Aorta (tissue), 5 donors: ENCODE data around the gene MUC4. TPM values are rescaled to one million over a fixed set of nuclear protein-coding genes. Genes with fewer than 3 reads are reported as not detected.
"Not testable (repeated sequence)": the region's sequence is repeated elsewhere in the genome, so short reads cannot be mapped to it uniquely, and the experiment has no call there.

Experiments used
- ATAC-seq: fragments of 200-7000 bp; cut with Tn5 transposase; one replicate; pipeline ENCODE4 v1.9.1; 2022; ENCODE audit warnings: moderate library complexity; ENCODE audit not compliant: low FRiP score
- DNase-seq, 2 donors: peaks; one replicate each; pipeline ENCODE4 v3.0.0-alpha.2; 2020
- H3K27ac ChIP-seq, 2 donors: one replicate each; pipeline ENCODE4 v1.5.1; 2013; ENCODE audit warnings: low read length in 2 of 2, mild to moderate bottlenecking in 2 of 2, moderate library complexity in 2 of 2, control low read depth in 1 of 2, inconsistent platforms in 1 of 2, low read depth in 1 of 2
- H3K27me3 ChIP-seq, 2 donors: one replicate each; pipeline ENCODE4 v1.6.1; 2013; ENCODE audit warnings: control low read depth in 1 of 2, low read length in 1 of 2, mild to moderate bottlenecking in 1 of 2, moderate library complexity in 1 of 2; ENCODE audit not compliant: insufficient read depth in 2 of 2, control insufficient read depth in 1 of 2
- H3K36me3 ChIP-seq, 2 donors: one replicate each; pipeline ENCODE4 v1.6.1; 2013; ENCODE audit warnings: control low read depth in 1 of 2, low read length in 1 of 2, mild to moderate bottlenecking in 1 of 2; ENCODE audit not compliant: insufficient read depth in 2 of 2, control insufficient read depth in 1 of 2
- H3K4me1 ChIP-seq, 2 donors: one replicate each; pipeline ENCODE4 v1.6.1; 2013; ENCODE audit warnings: low read length in 2 of 2, control low read depth in 1 of 2, mild to moderate bottlenecking in 1 of 2, moderate library complexity in 1 of 2; ENCODE audit not compliant: insufficient read depth in 2 of 2, control insufficient read depth in 1 of 2
- H3K4me3 ChIP-seq, 2 donors: one replicate each; pipeline ENCODE4 v1.5.1; 2013; ENCODE audit warnings: low read length in 2 of 2, control low read depth in 1 of 2, mild to moderate bottlenecking in 1 of 2
- H3K9me3 ChIP-seq: one replicate; pipeline ENCODE4 v1.6.1; 2013; ENCODE audit warnings: mild to moderate bottlenecking, low read length; ENCODE audit not compliant: control insufficient read depth
- WGBS, 2 donors: extraction: QIAGEN DNeasy Blood & Tissue Kit; methylation state at CpG; one replicate each; pipeline ENCODE4 v1.1.7; 2013; 5-methylcytosine and 5-hydroxymethylcytosine counted together
- intact Hi-C, 2 donors: fragments of 100-400 bp; cut with DNase I; formaldehyde crosslinking; loops; one replicate each; pipeline versions ENCODE4 v1.14.2 to v1.15.0; 2022
- polyA plus RNA-seq, 2 donors: library from polyadenylated mRNA; stranded (reverse); fragments of 200-250 nt; gene quantifications; one replicate each; pipeline ENCODE4 v1.2.3, GENCODE V29; 2013
- total RNA-seq, 2 donors: library from RNA; stranded (reverse); fragmentation: NEBNext Ultra II Directional; extraction: Animal tissue kit (Norgen Biotek cat#: 25700); gene quantifications; one replicate each; pipeline ENCODE4 v1.2.1, GENCODE V29; 2021
- donor health status: healthy with polysubstance abuse.
- donor health status: Bipolar disorder and iron deficiency.
- donor health status: DM: no; HTN: no; CAD: no.
- donor health status: DM: no; HTN: no; CAD: no.
- donor health status: DM: yes; HTN: yes; CAD: no.

Gene MUC4
- total and polyA plus RNA-seq, 4 donors: 0.06 to 0.25 (median 0.08) TPM; not detected in 1

DNA sequence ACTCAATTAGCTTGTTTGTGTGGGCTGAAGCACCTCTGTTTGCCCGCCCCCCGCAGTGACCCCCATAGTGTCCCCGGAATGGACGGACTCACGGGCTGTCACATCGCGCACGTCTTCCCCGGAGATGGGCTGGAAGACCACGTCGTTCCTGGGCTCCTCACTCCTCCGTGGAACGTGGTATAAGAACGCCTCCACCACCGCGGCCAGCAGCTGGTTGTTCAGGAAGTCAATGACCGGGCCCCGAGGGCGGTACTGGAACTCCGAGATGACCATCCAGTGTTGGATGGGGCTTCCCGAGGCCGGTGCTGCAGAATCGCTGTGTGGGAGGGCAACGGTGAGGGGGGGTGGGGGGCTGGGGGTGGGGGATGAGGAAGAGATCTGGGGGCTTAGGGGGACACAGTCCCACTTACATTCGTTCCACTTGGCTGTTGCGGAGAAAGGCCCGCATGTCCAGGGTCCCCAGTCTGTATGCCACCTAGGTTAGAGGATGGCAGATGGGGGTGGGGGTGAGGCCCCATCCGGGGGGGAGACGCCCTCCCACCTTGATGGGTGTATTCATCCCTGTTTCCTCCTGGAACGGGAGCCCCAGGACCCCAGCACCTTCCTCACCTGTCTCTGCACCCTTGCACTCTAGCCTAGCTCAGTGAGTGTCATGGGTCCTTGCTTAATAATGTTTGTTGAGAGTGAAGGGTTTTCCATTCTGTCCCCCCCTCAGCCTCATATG lies 60.8 kb downstream of the MUC4 start:
- peaks cover 0 to under 1% of the 10 kb centered on the region in 2 donors for H3K27me3 ChIP-seq
- H3K4me3 ChIP-seq: no peak overlapping the region
- ATAC-seq (no peak), DNase-seq (peak in 1 of 2 donors; percentile 72)
- intact Hi-C loops: no loop called here
- no peak overlapping the region for H3K27ac ChIP-seq
- H3K4me1 ChIP-seq: no peaks in the 10 kb centered on the region
- 85 to 91% methylated on average over 28 to 30 of the region's 30 CpGs for WGBS, 2 donors
- no peaks in the 10 kb centered on the region for H3K9me3 ChIP-seq
- no peaks in the 10 kb centered on the region for H3K36me3 ChIP-seq

DNA sequence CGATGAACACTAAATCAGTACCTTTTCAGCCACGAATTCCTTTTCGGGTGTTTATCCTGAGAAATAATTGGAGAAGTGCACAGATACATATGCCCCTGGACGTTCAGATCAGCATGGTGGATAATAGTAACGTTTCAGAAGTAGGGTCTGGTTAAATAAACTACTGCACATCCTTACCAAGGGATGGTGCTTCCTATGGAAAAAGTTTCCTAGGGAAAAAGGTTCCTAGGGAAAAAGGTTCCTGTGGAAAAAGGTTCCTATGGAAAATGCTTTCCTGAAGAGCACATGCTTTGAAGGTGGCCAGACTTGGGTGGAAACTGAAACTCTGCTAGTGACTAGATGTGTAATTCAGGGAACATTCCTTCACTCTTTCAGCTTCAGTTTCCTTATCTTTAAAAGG lies 62.6 kb downstream of the MUC4 start:
- H3K4me1 ChIP-seq, H3K27me3 ChIP-seq, H3K9me3 ChIP-seq, intact Hi-C loops, H3K4me3 ChIP-seq, H3K36me3 ChIP-seq, ATAC-seq, DNase-seq, H3K27ac ChIP-seq: not testable (repeated sequence)
- WGBS, 2 donors: 81 to 84% methylated on average over 5 of the region's 5 CpGs

DNA sequence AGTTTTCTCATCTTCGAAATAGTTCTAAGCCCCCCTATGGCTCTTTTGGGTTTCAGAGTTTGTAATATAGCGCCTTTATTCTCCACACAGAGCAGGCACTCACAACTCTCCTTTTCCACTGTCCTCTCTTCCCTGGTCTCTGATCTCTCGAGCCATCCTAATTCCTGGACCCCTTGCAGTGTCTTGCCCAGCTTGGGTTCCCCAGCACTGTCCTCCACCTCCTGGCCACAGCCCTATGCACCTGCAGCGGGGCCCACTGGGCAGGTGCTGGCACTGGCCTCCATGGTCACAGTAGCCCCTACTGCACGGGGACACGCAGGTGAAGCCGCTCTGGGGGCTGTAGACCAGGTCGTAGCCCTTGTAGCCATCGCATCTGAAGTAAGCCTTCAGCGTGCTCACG lies 63.1 kb downstream of the MUC4 start:
- WGBS, 2 donors: 96% methylated on average over 11 of the region's 11 CpGs
- Histone ChIP-seq H3K27ac (no peak overlapping the region), H3K4me1 (no peaks in the 10 kb centered on the region), H3K27me3 (no peaks in the 10 kb centered on the region), H3K36me3 (no peaks in the 10 kb centered on the region), H3K4me3 (no peak overlapping the region), H3K9me3 (no peaks in the 10 kb centered on the region)
- intact Hi-C loops: no loop called here
- ATAC-seq (no peak), DNase-seq (peak; percentile 44 to 60)

DNA sequence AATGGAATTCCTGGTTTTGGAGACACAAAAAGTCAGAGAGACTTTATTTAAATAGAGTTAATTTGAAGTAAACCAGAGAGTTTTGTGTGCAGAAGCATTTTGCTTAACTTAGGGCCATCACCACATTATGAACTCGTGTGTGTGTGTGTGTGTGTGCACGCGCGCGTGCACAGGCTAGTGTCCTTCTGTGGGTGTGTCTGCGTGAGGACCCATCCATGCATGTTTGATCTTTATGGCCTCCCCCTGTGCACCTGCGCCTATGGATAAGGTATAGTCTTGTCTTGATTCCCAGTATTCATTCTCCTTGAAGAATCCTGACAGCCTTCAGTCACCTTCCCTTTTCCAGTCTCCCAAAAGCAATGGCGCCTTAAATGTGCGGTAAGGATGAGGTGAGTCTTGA lies 65.0 kb downstream of the MUC4 start:
- WGBS, 2 donors: 86 to 91% methylated on average over 9 of the region's 9 CpGs
- H3K36me3 ChIP-seq: no peaks in the 10 kb centered on the region
- no peak overlapping the region for H3K27ac ChIP-seq
- no peak for ATAC-seq
- no peak overlapping the region for H3K4me3 ChIP-seq
- H3K4me1 ChIP-seq: no peaks in the 10 kb centered on the region
- H3K27me3 ChIP-seq: no peaks in the 10 kb centered on the region
- intact Hi-C loops: no loop called here
- H3K9me3 ChIP-seq: no peaks in the 10 kb centered on the region
- DNase-seq: peak in 1 of 2 donors; percentile 45

DNA sequence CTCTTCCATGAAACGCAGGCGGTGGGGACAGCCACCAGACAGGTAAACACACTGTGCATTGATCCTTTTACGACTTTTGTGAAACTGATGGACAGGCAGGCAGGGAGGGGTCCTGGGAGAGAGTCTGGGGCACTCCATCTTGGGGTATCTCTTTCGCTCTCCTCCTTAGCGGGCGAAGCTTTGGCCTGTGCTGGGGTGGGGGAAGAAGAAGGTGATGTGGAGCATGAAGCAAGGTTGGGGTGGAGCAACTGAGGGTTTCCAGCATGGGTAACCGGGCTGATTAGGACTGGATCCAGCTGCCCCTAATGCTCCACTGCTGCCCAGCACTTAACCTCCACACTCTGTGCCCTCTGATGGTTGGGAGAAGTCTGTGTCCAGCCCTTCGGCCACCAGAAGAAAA lies 65.4 kb downstream of the MUC4 start:
- WGBS, 2 donors: 72 to 81% methylated on average over 8 of the region's 8 CpGs
- no peaks in the 10 kb centered on the region for H3K9me3 ChIP-seq

DNA sequence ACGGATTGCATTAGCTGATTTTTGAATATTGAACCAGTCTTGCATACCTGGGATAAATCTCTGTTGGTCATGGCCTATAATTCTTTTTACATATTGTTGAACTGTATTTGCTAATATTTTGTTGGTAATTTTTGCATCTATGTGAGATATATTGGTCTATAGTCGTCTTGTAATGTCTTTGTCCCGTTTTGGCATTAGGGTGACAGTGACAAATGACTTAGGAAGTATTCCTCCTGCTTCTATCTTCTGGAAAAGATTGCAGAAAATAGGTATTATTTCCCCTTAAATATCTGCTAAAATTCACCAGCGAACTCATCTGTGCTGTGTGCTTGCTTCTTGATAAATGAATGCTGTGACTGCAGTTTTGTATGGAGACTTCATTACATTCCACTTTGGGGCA lies 67.3 kb downstream of the MUC4 start:
- WGBS, 2 donors: 77 to 83% methylated on average over 4 of the region's 4 CpGs

More for the DNA sequence above, 65.4 kb downstream of the MUC4 start:
- Histone ChIP-seq H3K27ac (no peak overlapping the region), H3K36me3 (no peaks in the 10 kb centered on the region), H3K4me3 (no peak overlapping the region), H3K4me1 (no peaks in the 10 kb centered on the region), H3K27me3 (no peaks in the 10 kb centered on the region)
- peak; percentile 40 to 59 for DNase-seq
- intact Hi-C loops: no loop called here
- no peak for ATAC-seq

DNA sequence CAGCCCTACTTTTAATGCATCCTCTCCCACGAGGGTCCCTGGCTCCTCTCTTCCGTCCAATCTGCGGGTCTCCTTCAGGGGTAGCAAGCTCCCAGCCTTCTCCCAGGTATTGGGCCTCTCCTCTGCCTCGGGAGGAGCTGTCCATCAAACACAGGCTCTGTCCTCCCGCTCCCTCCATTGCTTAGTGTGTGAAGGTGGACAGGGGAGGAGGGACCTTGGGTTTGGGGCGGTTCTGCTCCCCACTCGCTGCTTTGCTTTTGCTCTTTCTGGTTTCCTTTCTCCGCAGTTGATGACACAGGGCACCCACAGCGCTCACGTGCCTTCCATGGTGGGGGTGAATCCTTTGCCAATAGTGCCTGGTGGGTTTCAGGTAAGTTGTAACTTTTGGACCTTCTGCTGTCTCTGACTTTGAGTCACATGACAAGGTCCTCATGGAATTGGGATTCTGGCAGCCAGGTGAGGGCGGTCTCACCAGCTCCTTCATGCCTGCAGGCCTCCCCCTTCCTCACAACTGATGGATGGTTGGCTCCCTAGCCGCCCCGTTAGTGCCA lies 72.1 kb downstream of the MUC4 start:
- intact Hi-C loops: no loop called here
- no peak overlapping the region for H3K4me3 ChIP-seq
- H3K36me3 ChIP-seq: no peaks in the 10 kb centered on the region
- WGBS, 2 donors: 81 to 85% methylated on average over 12 to 13 of the region's 13 CpGs
- H3K4me1 ChIP-seq: no peaks in the 10 kb centered on the region
- no peaks in the 10 kb centered on the region for H3K9me3 ChIP-seq
- DNase-seq (peak; percentile 28 to 54), ATAC-seq (no peak)
- no peak overlapping the region for H3K27ac ChIP-seq
- no peaks in the 10 kb centered on the region for H3K27me3 ChIP-seq

More for the DNA sequence above, 67.3 kb downstream of the MUC4 start:
- Histone ChIP-seq H3K9me3 (no peaks in the 10 kb centered on the region), H3K4me1 (no peaks in the 10 kb centered on the region), H3K36me3 (no peaks in the 10 kb centered on the region), H3K27me3 (no peaks in the 10 kb centered on the region), H3K4me3 (no peak overlapping the region), H3K27ac (no peak overlapping the region)
- ATAC-seq (no peak), DNase-seq (no peak)
- intact Hi-C loops: no loop called here

DNA sequence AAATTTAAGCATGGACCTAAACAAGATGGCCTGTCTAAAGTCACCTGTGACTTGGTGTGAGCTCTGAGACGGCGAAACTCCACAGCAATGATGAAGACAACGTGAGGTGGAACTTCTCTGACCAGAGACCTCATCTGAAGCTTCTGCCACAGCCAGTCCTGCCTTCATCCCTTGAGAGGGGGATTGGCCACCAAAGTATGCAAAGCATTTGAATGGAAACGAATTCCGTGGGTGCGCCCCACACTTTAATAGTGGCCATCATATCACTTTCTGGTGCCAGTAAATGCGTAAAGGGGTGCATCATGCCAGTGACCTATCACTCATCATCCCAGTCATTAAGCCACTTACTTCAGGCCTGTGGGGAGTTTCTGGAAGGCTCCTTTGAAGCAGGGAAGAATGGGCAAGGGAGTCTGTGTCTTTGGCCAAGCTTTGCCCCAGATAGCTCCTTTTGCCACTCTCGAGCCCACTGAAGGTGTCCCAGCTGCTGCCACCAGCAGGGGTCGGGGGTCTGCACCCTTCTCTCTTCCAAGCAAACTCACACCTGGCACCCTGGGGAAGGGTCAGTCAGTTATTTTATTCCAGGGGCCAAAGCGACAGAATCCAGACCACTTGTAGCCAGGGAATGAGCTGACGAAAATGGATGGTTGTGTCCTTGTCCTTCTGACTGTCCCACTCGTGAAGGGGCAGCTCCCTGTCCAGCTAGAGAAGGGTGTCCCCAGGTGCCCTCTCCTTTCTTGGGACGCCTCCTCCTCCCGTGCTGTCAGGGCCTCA lies 73.3 kb downstream of the MUC4 start:
- Histone ChIP-seq H3K27me3 (no peaks in the 10 kb centered on the region), H3K27ac (no peak overlapping the region), H3K9me3 (no peaks in the 10 kb centered on the region), H3K4me1 (no peaks in the 10 kb centered on the region), H3K4me3 (no peak overlapping the region), H3K36me3 (no peaks in the 10 kb centered on the region)
- ATAC-seq: no peak
- DNase-seq: peak; percentile 26 to 51
- intact Hi-C loops: no loop called here
- WGBS, 2 donors: 84 to 86% methylated on average over 14 of the region's 14 CpGs
